HepG2 (cell line): ENCODE measurements around the gene PANK4. TPM values are rescaled to one million over a fixed set of nuclear protein-coding genes. Genes with fewer than 3 reads are reported as not detected.

Experiments used
- ATAC-seq: fragments of 200-7000 bp; cut with Tn5 transposase; 3 replicates; pipeline ENCODE4 v1.9.1; 2020; ENCODE audit warnings: mild to moderate bottlenecking, moderate library complexity
- BruUV-seq: library from RNA; stranded (reverse); fragments of 400-500 nt; replicated peaks from 2 replicates; lab custom pipeline; 2021; lab: Mats Ljungman, UMichigan
- CTCF ChIA-PET: fragments of 300-600 bp; formaldehyde crosslinking; extraction: SDS; loops from one replicate; lab custom pipeline; 2021; ENCODE audit warnings: low total read pairs, inconsistent platforms, low intra/inter-chr PET ratio; lab: Yijun Ruan, JAX
- POLR2A ChIA-PET: fragments of 350-600 bp; sonication (Branson Sonifier 250); formaldehyde crosslinking; loops from one replicate; lab custom pipeline; 2020; ENCODE audit warnings: antibody characterized with exemption, inconsistent platforms; lab: Yijun Ruan, JAX
- DNase-seq: peaks from one replicate; pipeline ENCODE4 v3.0.0-alpha.2; 2015; ENCODE audit warnings: low spot score
- FAIRE-seq: peaks from 3 replicates; lab custom pipeline; 2011; peaks lifted over from hg19 to GRCh38; lab: Jason Lieb, UNC
- H2AFZ ChIP-seq: one replicate; pipeline ENCODE4 v1.6.1; 2011; ENCODE audit warnings: low read length, inconsistent platforms
- H3K27ac ChIP-seq: fragments of 300-600 bp; 3 replicates; pipeline ENCODE4 v1.8.0; 2011; ENCODE audit warnings: mixed run types, mild to moderate bottlenecking, mixed read lengths, low read length, inconsistent platforms; ENCODE audit not compliant: insufficient read depth; ENCODE audit errors: extremely low read length
- H3K27me3 ChIP-seq, 2 experiments: fragments of 200-600 bp in 1 of 2; 2 replicates in 1 of 2; 3 replicates in 1 of 2; pipeline versions ENCODE4 v1.6.0 to v1.8.0; 2011; ENCODE audit warnings: low read length in 2 of 2, mild to moderate bottlenecking in 2 of 2, moderate library complexity in 2 of 2, inconsistent platforms in 1 of 2; ENCODE audit not compliant: insufficient read depth in 2 of 2, control insufficient read depth in 1 of 2
- H3K36me3 ChIP-seq, 2 experiments: fragments of 200-600 bp in 1 of 2; replicated peaks in 1 of 2; 2 replicates in 1 of 2; 3 replicates in 1 of 2; pipeline versions ENCODE4 v1.5.1 to v1.8.0; 2011; ENCODE audit warnings: low read length in 2 of 2, inconsistent platforms in 1 of 2; ENCODE audit not compliant: insufficient read depth in 2 of 2, control insufficient read depth in 1 of 2
- H3K4me1 ChIP-seq: 2 replicates; pipeline ENCODE4 v1.5.1; 2012; ENCODE audit warnings: low read length, inconsistent platforms; ENCODE audit not compliant: insufficient read depth
- H3K4me2 ChIP-seq: 2 replicates; pipeline ENCODE4 v1.6.0; 2011; ENCODE audit warnings: low read depth, low read length, inconsistent platforms
- H3K4me3 ChIP-seq, 3 experiments: fragments of 200-600 bp in 1 of 3; sonication (generic), shearing (Covaris generic) in 1 of 3; replicated peaks in 1 of 3; 2 replicates each; pipeline ENCODE4 v1.5.1; 2011 to 2016; ENCODE audit warnings: low read length in 3 of 3, inconsistent platforms in 2 of 3, low read depth in 2 of 3, mild to moderate bottlenecking in 2 of 3, control low read depth in 1 of 3, mixed read lengths in 1 of 3; ENCODE audit not compliant: insufficient read depth in 1 of 3
- H3K79me2 ChIP-seq: one replicate; pipeline ENCODE4 v1.6.1; 2011; ENCODE audit warnings: low read length, inconsistent platforms; ENCODE audit not compliant: insufficient read depth
- H3K9ac ChIP-seq: 2 replicates; pipeline ENCODE4 v1.6.0; 2011; ENCODE audit warnings: mild to moderate bottlenecking, low read depth, low read length, inconsistent platforms; ENCODE audit not compliant: insufficient read depth
- H3K9me3 ChIP-seq: 2 replicates; pipeline ENCODE4 v1.5.1; 2012; ENCODE audit warnings: mild to moderate bottlenecking, low read length
- H4K20me1 ChIP-seq: 2 replicates; pipeline ENCODE4 v1.6.0; 2011; ENCODE audit warnings: inconsistent platforms, mild to moderate bottlenecking, low read length, moderate library complexity; ENCODE audit not compliant: insufficient read depth
- DZIP1 ChIP-seq: sonication (generic); formaldehyde crosslinking; IDR thresholded peaks from 2 replicates; pipeline ENCODE4 v1.5.0; 2020; ENCODE audit warnings: mild to moderate bottlenecking, missing genetic modification reagents
- FOXC1 ChIP-seq: sonication (generic); formaldehyde crosslinking; IDR thresholded peaks from 2 replicates; pipeline ENCODE4 v1.8.0; 2022; ENCODE audit warnings: mild to moderate bottlenecking, missing genetic modification reagents, borderline replicate concordance
- HIC2 ChIP-seq: sonication (generic); formaldehyde crosslinking; IDR thresholded peaks from 2 replicates; pipeline ENCODE4 v1.9.0; 2022; ENCODE audit warnings: low read depth, missing genetic modification reagents
- HINFP ChIP-seq: sonication (generic); formaldehyde crosslinking; IDR thresholded peaks from 2 replicates; pipeline ENCODE4 v1.4.0; 2020; ENCODE audit warnings: low read depth, mild to moderate bottlenecking, missing genetic modification reagents
- KDM5B ChIP-seq: sonication (generic); formaldehyde crosslinking; IDR thresholded peaks from 2 replicates; pipeline ENCODE4 v1.4.0; 2020; ENCODE audit warnings: missing genetic modification reagents, mild to moderate bottlenecking, borderline replicate concordance
- RARA ChIP-seq: IDR thresholded peaks from 2 replicates; pipeline ENCODE4 v1.6.1; 2016; ENCODE audit warnings: missing genetic modification reagents, missing compliant biosample characterization
- RXRA ChIP-seq: sonication (generic); formaldehyde crosslinking; IDR thresholded peaks from 2 replicates; pipeline ENCODE4 v1.5.1; 2020; ENCODE audit warnings: missing genetic modification reagents
- TAF1 ChIP-seq: sonication (generic); formaldehyde crosslinking; IDR thresholded peaks from 2 replicates; pipeline ENCODE4 v1.4.0; 2020; ENCODE audit warnings: missing genetic modification reagents
- THAP7 ChIP-seq: sonication (generic); formaldehyde crosslinking; IDR thresholded peaks from 2 replicates; pipeline ENCODE4 v1.8.1; 2023; ENCODE audit warnings: mild to moderate bottlenecking, missing genetic modification reagents
- ZKSCAN8 ChIP-seq: IDR thresholded peaks from 2 replicates; pipeline ENCODE4 v1.6.1; 2016; ENCODE audit warnings: borderline replicate concordance, missing genetic modification reagents, missing compliant biosample characterization
- ZNF224 ChIP-seq: sonication (generic); formaldehyde crosslinking; IDR thresholded peaks from 2 replicates; pipeline ENCODE4 v1.5.0; 2020; ENCODE audit warnings: mild to moderate bottlenecking, missing genetic modification reagents
- ZNF343 ChIP-seq: sonication (generic); formaldehyde crosslinking; IDR thresholded peaks from 2 replicates; pipeline ENCODE4 v1.4.0; 2020; ENCODE audit warnings: mild to moderate bottlenecking, missing genetic modification reagents
- WGBS: methylation state at CpG from one replicate; pipeline ENCODE4 v1.1.6; 2017; ENCODE audit warnings: low lambda C conversion rate; 5-methylcytosine and 5-hydroxymethylcytosine counted together
- in situ Hi-C: cut with HindIII; loops from 2 replicates; pipeline ENCODE4 v1.10.0; 2017; ENCODE audit warnings: low pct_unique_long_range_greater_than_20kb; ENCODE audit not compliant: extremely low pct_ligation_motif_present
- intact Hi-C: fragments of 100-400 bp; cut with micrococcal nuclease; formaldehyde crosslinking; loops from one replicate; pipeline ENCODE4 v1.10.0; 2022; ENCODE audit not compliant: unreplicated experiment
- polyA plus RNA-seq, 8 experiments: library from polyadenylated mRNA; depleted of rRNA in 3 of 8; stranded (reverse) in 7 of 8; unstranded in 1 of 8; fragments of >200 nt; fragmentation: Illumina TruSeq in 4 of 8; extraction: Trizol in 4 of 8; gene quantifications; 2 replicates each; pipeline versions ENCODE4 v1.2.1 to v1.2.3, GENCODE V29; 2011 to 2016; ENCODE audit warnings: low read depth in 4 of 8, missing spikeins in 1 of 8, mixed read lengths in 1 of 8; ENCODE audit not compliant: insufficient read depth in 1 of 8
- total RNA-seq, 5 experiments: library from RNA; depleted of rRNA; stranded (reverse); fragments of >200 nt; fragmentation: Illumina TruSeq; extraction: Trizol; gene quantifications; 2 replicates each; pipeline ENCODE4 v1.2.3, GENCODE V29; 2016; ENCODE audit warnings: low read depth in 1 of 5

PANK4 gene
- total and polyA plus RNA-seq, 2 of the 13 experiments (the other 11 are each of a cell fraction or from before 2014, with no cell fraction given), result 17.4 to 19.3 TPM

GRCh38 chr1:2544875-2545640, 18.7 kb upstream of the PANK4 start (continued):
- peak; percentile 79; the same call in 1 of the 2 replicates for TF ChIP-seq DZIP1 (CRISPR knock-in tag)
- TF ChIP-seq KDM5B (CRISPR knock-in tag), result 0 out of 2 replicates have a peak, but pooled peaks have one; percentile 1
- TF ChIP-seq ZNF224 (CRISPR knock-in tag), result no peak
- TF ChIP-seq TAF1, result peak; percentile 26

- ChIA-PET POLR2A (interaction anchor here (0.7 to 3.4 kb wide), 6 partner anchors 10 to 131 kb away, joined by 3 to 29 read pairs (median 6); partner anchors contain the start of genes HES5, PANK4 and PEX10), CTCF (no interaction called here)
- peak overlapping the region in 1 of 3 experiments; percentile 60; a peak in 1 of 6 replicates for H3K4me3 ChIP-seq
- H3K9ac ChIP-seq, result peak overlapping the region; percentile 32
- no peak for ATAC-seq
- no peaks in the 10 kb centered on the region for H4K20me1 ChIP-seq
- H3K4me2 ChIP-seq, result peak overlapping the region; percentile 83
- H3K36me3 ChIP-seq, result no peaks in the 10 kb centered on the region
- no peak for FAIRE-seq
- no TSS peak for BruUV-seq
- H3K9me3 ChIP-seq, result no peaks in the 10 kb centered on the region
- peaks cover 4 to 6% of the 10 kb centered on the region in 2 experiments; a peak in 2 of 5 replicates for H3K27me3 ChIP-seq
- H3K27ac ChIP-seq, result no peak overlapping the region
- in situ Hi-C loops (no loop called here), intact Hi-C loops (no loop called here)
- 31% methylated on average over 8 of the region's 26 CpGs for WGBS
- no peak for DNase-seq
- no peaks in the 10 kb centered on the region for H3K79me2 ChIP-seq
- H2AFZ ChIP-seq, result no peak overlapping the region
- H3K4me1 ChIP-seq, result peaks cover 71% of the 10 kb centered on the region
- TF ChIP-seq THAP7 (peak; percentile 81; the same call in 1 of the 2 replicates), HINFP (no peak), ZNF343 (peak; percentile 67; the same call in 1 of the 2 replicates), RARA (peak; percentile 49), HIC2 (CRISPR knock-in tag) (0 out of 2 replicates have a peak, but pooled peaks have one; percentile 4), ZKSCAN8 (peak; percentile 89), FOXC1 (CRISPR knock-in tag) (0 out of 2 replicates have a peak, but pooled peaks have one; percentile 11), RXRA (CRISPR knock-in tag) (0 out of 2 replicates have a peak, but pooled peaks have one; percentile 7)
Observed at GRCh38 chr1:2544093-2544874, 17.9 kb upstream of the PANK4 start.
